Adipocyte (in vitro differentiated cells): ENCODE measurements around the gene PAXIP1.
A peak's percentile ranks its signal among the peaks of the same experiment; 100 is the strongest.
"Not testable (repeated sequence)": the region's sequence is repeated elsewhere in the genome, so short reads cannot be mapped to it uniquely, and the experiment has no call there.

Source experiments
- DNase-seq: peaks from one replicate; pipeline ENCODE4 v3.0.0-alpha.2; 2015; ENCODE audit warnings: low read depth
- H3K27me3 ChIP-seq: replicated peaks from 2 replicates; pipeline ENCODE4 v1.7.0; 2013; ENCODE audit warnings: mild to moderate bottlenecking, low read length, moderate library complexity; ENCODE audit not compliant: control insufficient read depth, insufficient read depth
- H3K36me3 ChIP-seq: 2 replicates; pipeline ENCODE4 v1.7.0; 2013; ENCODE audit warnings: low read length, mild to moderate bottlenecking, moderate library complexity; ENCODE audit not compliant: control insufficient read depth, insufficient read depth, severe bottlenecking
- H3K4me1 ChIP-seq: 2 replicates; pipeline ENCODE4 v1.7.0; 2013; ENCODE audit warnings: mild to moderate bottlenecking, low read length, moderate library complexity; ENCODE audit not compliant: control insufficient read depth, insufficient read depth
- H3K4me3 ChIP-seq: 2 replicates; pipeline ENCODE4 v1.7.0; 2013; ENCODE audit warnings: mild to moderate bottlenecking, low read length, moderate library complexity
- H3K9ac ChIP-seq: 2 replicates; pipeline ENCODE4 v1.7.0; 2013; ENCODE audit warnings: mild to moderate bottlenecking, low read length, moderate library complexity
- H3K9me3 ChIP-seq: 2 replicates; pipeline ENCODE4 v1.7.0; 2013; ENCODE audit warnings: mild to moderate bottlenecking, low read length, moderate library complexity; ENCODE audit not compliant: control insufficient read depth

Gene PAXIP1, protein sequence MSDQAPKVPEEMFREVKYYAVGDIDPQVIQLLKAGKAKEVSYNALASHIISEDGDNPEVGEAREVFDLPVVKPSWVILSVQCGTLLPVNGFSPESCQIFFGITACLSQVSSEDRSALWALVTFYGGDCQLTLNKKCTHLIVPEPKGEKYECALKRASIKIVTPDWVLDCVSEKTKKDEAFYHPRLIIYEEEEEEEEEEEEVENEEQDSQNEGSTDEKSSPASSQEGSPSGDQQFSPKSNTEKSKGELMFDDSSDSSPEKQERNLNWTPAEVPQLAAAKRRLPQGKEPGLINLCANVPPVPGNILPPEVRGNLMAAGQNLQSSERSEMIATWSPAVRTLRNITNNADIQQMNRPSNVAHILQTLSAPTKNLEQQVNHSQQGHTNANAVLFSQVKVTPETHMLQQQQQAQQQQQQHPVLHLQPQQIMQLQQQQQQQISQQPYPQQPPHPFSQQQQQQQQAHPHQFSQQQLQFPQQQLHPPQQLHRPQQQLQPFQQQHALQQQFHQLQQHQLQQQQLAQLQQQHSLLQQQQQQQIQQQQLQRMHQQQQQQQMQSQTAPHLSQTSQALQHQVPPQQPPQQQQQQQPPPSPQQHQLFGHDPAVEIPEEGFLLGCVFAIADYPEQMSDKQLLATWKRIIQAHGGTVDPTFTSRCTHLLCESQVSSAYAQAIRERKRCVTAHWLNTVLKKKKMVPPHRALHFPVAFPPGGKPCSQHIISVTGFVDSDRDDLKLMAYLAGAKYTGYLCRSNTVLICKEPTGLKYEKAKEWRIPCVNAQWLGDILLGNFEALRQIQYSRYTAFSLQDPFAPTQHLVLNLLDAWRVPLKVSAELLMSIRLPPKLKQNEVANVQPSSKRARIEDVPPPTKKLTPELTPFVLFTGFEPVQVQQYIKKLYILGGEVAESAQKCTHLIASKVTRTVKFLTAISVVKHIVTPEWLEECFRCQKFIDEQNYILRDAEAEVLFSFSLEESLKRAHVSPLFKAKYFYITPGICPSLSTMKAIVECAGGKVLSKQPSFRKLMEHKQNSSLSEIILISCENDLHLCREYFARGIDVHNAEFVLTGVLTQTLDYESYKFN

DNA sequence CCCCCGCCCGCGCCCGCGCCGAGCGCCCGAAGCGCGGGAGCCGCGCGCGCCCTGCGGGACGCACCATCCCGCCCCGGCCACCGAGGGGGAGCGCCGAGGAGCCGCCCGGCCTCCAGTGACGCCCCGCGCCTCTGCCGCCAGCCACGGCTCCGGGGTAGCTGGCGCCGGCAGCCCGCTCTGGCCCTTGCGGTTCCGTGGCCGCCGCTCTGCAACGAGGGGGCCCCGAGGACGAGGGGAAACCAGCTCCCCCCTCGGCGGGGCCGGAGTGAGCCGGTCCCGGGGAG is at the start of gene PAXIP1:
TSS of gene PAXIP1 (minus strand) at position 33 of the 284 bp plus-strand sequence. CDS start 195 bp downstream, outside the sequence.
- Histone ChIP-seq H3K4me3 (peak within 1 kb of the TSS; percentile 97), H3K9me3 (no peaks in the 10 kb centered on the region), H3K36me3 (peaks cover 5% of the 10 kb centered on the region), H3K27me3 (no peaks in the 10 kb centered on the region), H3K4me1 (peaks cover 13% of the 10 kb centered on the region), H3K9ac (peak within 1 kb of the TSS; percentile 96)
- DNase-seq: no peak

DNA sequence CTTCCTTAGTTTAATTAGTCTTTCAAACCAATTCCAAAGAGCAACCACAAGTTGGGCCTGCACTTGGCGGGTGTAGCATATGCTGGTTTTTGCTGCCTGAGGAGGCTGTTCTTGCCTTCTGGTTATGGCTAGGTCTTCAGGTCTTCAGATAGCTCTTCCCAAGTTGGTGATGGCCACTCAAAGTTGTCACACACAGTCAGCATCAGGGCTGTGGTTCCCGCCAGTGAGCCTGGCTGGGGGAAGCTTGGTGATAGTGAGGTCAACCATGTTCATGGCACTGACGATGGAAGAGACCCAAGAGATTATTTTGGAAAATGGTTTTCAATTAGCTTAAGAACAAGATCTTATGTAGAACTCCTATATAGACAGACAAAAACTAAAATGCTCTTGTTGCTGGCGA is 48.4 kb upstream of the PAXIP1 start:
- Histone ChIP-seq H3K4me3 (no peak overlapping the region), H3K27me3 (no peaks in the 10 kb centered on the region), H3K9me3 (no peaks in the 10 kb centered on the region), H3K9ac (no peak overlapping the region), H3K36me3 (no peaks in the 10 kb centered on the region), H3K4me1 (no peaks in the 10 kb centered on the region)
- no peak for DNase-seq

DNA sequence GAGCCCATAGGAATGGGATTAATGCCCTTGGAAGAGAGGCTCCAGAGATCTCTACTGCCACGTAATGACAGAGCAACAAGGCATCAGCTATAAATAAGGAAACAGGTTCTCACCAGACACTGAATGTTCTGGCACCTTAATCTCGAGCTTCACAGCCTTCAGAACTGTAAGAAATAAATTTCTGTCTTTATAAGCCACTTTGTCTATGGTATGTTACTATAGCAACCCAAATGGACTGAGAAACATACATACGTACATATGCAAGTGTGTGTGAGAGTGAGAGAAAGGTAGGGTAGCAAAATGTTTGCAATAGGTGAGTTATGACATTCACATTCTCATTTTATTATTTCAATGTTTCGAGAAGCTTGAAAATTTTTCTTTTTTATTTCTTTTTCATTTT is 45.1 kb upstream of the PAXIP1 start:
- Histone ChIP-seq H3K4me3 (no peak overlapping the region), H3K4me1 (no peaks in the 10 kb centered on the region), H3K9me3 (no peaks in the 10 kb centered on the region), H3K27me3 (no peaks in the 10 kb centered on the region), H3K36me3 (no peaks in the 10 kb centered on the region), H3K9ac (no peak overlapping the region)
- DNase-seq: no peak

DNA sequence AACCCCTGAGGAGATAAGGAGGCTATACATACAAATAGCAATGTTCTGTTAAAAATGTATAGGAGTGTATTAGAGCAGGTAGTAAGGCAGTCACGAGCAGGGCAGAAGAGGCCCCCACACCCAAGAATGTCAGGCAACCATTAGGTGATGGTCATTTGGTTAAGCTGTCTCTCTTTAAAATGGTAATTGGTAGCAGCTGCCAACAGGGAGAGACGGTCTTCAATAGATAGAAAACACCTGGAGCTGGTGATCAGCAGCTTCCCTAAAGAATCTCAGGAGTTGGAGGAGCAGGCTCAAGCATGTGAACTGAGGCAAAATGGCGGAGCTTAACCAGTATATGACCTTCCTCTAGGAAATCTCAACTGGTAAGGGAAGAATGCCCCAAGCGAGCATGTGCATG is 40.8 kb upstream of the PAXIP1 start:
- no peak for DNase-seq
- Histone ChIP-seq H3K9ac (no peak overlapping the region), H3K36me3 (no peaks in the 10 kb centered on the region), H3K27me3 (no peaks in the 10 kb centered on the region), H3K4me1 (no peaks in the 10 kb centered on the region), H3K4me3 (no peak overlapping the region), H3K9me3 (no peaks in the 10 kb centered on the region)

DNA sequence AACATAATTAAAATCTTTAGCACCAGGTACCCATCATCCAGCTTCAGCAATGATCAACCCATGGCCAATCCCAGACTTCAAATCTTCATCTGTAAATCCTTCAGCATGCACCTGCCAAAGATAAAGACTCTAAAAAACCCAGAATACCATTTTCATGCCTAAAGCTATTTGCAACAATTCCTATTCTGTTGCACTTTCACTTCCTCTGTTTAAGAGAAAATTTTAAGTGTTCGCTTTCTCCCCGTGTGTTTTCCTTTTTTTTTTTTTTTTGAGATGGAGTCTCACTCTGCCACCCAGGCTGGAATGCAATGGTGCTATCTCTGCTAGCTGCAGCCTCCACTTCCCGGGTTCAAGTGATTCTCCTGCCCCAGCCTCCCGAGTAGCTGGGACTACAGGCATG is 35.4 kb upstream of the PAXIP1 start:
- Histone ChIP-seq H3K36me3 (no peaks in the 10 kb centered on the region), H3K27me3 (no peaks in the 10 kb centered on the region), H3K4me1 (no peaks in the 10 kb centered on the region), H3K9ac (no peak overlapping the region), H3K4me3 (no peak overlapping the region), H3K9me3 (no peaks in the 10 kb centered on the region)
- DNase-seq: no peak

DNA sequence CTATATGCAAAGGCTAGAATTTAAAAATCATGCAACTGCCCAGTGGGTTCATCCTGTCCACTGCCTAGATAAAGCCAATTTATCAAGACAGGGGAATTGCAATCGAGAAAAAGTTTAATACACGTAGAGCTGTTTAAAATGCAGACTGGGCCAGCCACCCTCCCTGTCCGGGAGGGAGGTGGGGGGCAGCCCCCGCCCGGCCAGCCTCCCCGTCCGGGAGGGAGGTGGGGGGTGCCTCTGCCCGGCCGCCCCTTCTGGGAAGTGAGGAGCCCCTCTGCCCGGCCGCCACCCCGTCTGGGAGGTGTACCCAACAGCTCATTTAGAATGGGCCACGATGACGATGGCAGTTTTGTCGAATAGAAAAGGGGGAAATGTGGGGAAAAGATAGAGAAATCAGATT is 31.6 kb upstream of the PAXIP1 start:
- H3K9ac ChIP-seq, DNase-seq, H3K9me3 ChIP-seq, H3K4me1 ChIP-seq, H3K27me3 ChIP-seq, H3K4me3 ChIP-seq, H3K36me3 ChIP-seq: not testable (repeated sequence)

DNA sequence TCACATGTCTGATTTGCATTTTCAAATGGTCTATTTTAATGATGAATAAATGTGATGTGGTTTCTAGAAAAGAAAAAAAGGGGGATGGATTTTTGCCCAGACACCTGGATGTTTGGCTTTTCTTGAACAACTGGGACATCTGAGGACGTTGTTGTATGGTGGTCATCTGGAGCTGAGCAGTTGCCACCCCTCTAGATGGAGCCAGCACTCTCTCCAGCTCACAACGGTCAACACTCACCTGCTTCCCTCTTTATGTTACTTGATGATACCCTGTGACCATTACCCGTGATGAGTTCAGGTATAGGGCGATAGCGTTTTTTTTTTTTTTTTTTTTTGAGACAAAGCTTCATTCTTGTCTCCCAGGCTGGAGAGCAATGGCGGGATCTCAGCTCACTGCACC is 30.1 kb upstream of the PAXIP1 start:
- Histone ChIP-seq H3K4me3 (no peak overlapping the region), H3K9ac (no peak overlapping the region), H3K4me1 (no peaks in the 10 kb centered on the region), H3K9me3 (no peaks in the 10 kb centered on the region), H3K27me3 (no peaks in the 10 kb centered on the region), H3K36me3 (no peaks in the 10 kb centered on the region)
- DNase-seq: no peak

DNA sequence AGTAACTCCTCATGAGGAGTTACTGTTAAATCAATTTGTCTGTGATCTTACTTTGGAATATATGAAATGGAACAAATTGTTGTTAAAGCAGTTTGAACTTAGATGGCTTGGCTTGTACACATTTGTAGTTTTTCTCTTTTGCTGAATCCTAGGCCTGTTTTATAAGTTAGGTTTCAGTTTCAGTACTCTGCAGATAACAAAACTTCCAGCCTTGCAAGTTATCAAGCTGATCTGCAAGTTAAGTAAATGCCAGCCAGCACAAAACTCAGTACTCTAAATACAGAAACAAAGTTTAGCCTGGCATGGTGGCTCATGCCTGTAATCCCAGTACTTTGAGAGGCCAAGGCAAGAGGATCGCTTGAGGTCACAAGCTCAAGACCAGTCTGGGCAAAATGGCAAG is 25.0 kb upstream of the PAXIP1 start:
- DNase-seq: no peak
- no peaks in the 10 kb centered on the region for H3K36me3 ChIP-seq
- H3K9me3 ChIP-seq: no peaks in the 10 kb centered on the region

DNA sequence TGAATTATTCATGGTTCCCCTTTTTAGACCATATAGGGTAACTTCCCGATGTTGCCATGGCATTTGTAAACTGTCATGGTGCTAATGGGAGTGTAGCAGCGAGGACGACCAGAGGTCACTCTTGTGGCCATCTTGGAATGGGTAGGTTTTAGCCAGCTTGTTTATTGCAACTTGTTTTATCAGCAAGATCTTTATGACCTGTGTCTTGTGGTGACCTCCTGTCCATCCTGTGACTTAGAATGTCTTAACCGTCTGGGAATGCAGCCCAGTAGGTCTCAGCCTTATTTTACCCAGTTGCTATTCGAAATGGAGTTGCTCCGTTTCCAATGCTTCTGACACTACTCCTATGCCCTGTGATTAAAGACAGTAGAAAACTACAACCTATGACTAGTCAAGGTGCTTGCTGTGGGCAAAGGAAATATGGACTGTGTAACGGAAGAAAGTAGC is 18.8 kb upstream of the PAXIP1 start:
- Histone ChIP-seq H3K27me3 (peaks cover 6% of the 10 kb centered on the region), H3K4me1 (no peaks in the 10 kb centered on the region), H3K9ac (no peak overlapping the region), H3K36me3 (no peaks in the 10 kb centered on the region), H3K4me3 (no peak overlapping the region), H3K9me3 (no peaks in the 10 kb centered on the region)
- no peak for DNase-seq

More for the DNA sequence above, 25.0 kb upstream of the PAXIP1 start:
- Histone ChIP-seq H3K4me1 (no peaks in the 10 kb centered on the region), H3K4me3 (no peak overlapping the region), H3K27me3 (peaks cover 2% of the 10 kb centered on the region), H3K9ac (no peak overlapping the region)

DNA sequence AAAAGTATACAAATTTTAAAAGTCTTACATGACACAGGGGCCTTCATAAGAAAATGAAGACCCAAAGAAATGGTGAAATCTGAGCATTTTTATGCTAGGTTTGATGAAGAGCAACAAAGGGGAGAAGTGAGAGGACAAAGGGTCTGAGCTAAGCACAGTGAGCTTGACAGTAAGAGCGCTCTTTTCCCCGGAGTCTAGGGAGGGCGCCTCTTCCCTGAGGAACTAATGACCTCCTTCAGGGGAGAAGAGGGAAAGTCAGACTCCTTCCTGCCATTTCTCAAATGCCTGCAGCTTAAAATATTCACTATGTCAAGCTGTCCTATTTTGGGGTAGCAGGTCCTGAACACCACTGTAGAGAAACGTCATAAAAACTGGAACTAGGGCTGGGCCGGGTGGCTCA is 18.1 kb upstream of the PAXIP1 start:
- Histone ChIP-seq H3K9me3 (no peaks in the 10 kb centered on the region), H3K27me3 (peaks cover 6% of the 10 kb centered on the region), H3K4me1 (no peaks in the 10 kb centered on the region), H3K4me3 (no peak overlapping the region), H3K36me3 (no peaks in the 10 kb centered on the region), H3K9ac (no peak overlapping the region)
- DNase-seq: no peak

DNA sequence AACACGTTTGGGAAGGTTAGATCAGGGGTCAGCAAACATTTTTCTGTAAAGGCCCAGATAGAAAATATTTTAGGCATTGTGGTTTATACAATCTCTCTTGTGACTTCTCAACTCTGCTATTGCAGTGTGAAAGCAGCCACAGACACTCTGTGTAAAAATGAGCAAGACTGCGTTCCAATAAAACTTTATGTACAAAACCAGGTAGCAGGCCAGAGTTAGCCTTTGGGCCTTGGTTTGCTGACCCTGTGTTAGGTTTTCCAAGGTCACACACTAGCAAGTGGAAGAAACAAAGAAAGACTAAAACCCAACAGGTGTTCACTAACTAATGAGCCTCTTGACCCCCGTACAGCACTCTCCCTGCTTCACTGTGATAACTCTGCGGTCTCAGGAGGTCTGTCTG is 14.9 kb upstream of the PAXIP1 start:
- no peak for DNase-seq
- Histone ChIP-seq H3K4me1 (no peaks in the 10 kb centered on the region), H3K36me3 (no peaks in the 10 kb centered on the region), H3K9ac (no peak overlapping the region), H3K27me3 (peaks cover 3% of the 10 kb centered on the region), H3K9me3 (no peaks in the 10 kb centered on the region), H3K4me3 (no peak overlapping the region)
